ENCODE measurements around the gene MSANTD1.

Gene MSANTD1

GRCh38 chr4:3218824-3219760 lies 29.9 kb upstream of the MSANTD1 start:
- Histone ChIP-seq H3K27ac (ENCODE audit: low read length) (no peak overlapping the region), H3K36me3 (ENCODE audit: control insufficient read depth in 1 of 2, insufficient read depth in 2 of 2, low read length in 2 of 2) (peaks cover 84 to 89% of the 10 kb centered on the region in 2 donors)

GRCh38 chr4:3219761-3220475 lies 29.0 kb upstream of the MSANTD1 start:
- Histone ChIP-seq H3K36me3 (ENCODE audit: control insufficient read depth in 1 of 2, insufficient read depth in 2 of 2, low read length in 2 of 2) (peaks cover 84 to 93% of the 10 kb centered on the region in 2 donors), H3K27me3 (ENCODE audit: low read depth, low read length) (no peaks in the 10 kb centered on the region), H3K4me1 (ENCODE audit: control insufficient read depth in 1 of 2, insufficient read depth in 2 of 2, low read length in 2 of 2) (no peaks in the 10 kb centered on the region), H3K27ac (ENCODE audit: low read length) (no peak overlapping the region), H3K4me3 (ENCODE audit: low read depth in 1 of 2, low read length in 2 of 2) (no peak overlapping the region), H3K9me3 (ENCODE audit: control insufficient read depth in 1 of 2, low read length in 2 of 2) (no peaks in the 10 kb centered on the region)

More at GRCh38 chr4:3218824-3219760, 29.9 kb upstream of the MSANTD1 start:
- Histone ChIP-seq H3K4me1 (ENCODE audit: control insufficient read depth in 1 of 2, insufficient read depth in 2 of 2, low read length in 2 of 2) (no peaks in the 10 kb centered on the region), H3K27me3 (ENCODE audit: low read depth, low read length) (no peaks in the 10 kb centered on the region), H3K4me3 (ENCODE audit: low read depth in 1 of 2, low read length in 2 of 2) (no peak overlapping the region), H3K9me3 (ENCODE audit: control insufficient read depth in 1 of 2, low read length in 2 of 2) (no peaks in the 10 kb centered on the region)

GRCh38 chr4:3220476-3221183 lies 28.3 kb upstream of the MSANTD1 start:
- Histone ChIP-seq H3K9me3 (ENCODE audit: control insufficient read depth in 1 of 2, low read length in 2 of 2) (no peaks in the 10 kb centered on the region), H3K4me3 (ENCODE audit: low read depth in 1 of 2, low read length in 2 of 2) (no peak overlapping the region), H3K36me3 (ENCODE audit: control insufficient read depth in 1 of 2, insufficient read depth in 2 of 2, low read length in 2 of 2) (peaks cover 76 to 93% of the 10 kb centered on the region in 2 donors), H3K27ac (ENCODE audit: low read length) (no peak overlapping the region), H3K4me1 (ENCODE audit: control insufficient read depth in 1 of 2, insufficient read depth in 2 of 2, low read length in 2 of 2) (no peaks in the 10 kb centered on the region), H3K27me3 (ENCODE audit: low read depth, low read length) (no peaks in the 10 kb centered on the region)

- H3K27me3 ChIP-seq (ENCODE audit: low read depth, low read length): no peaks in the 10 kb centered on the region
- no peak overlapping the region for H3K27ac ChIP-seq (ENCODE audit: low read length)
- no peaks in the 10 kb centered on the region for H3K9me3 ChIP-seq (ENCODE audit: control insufficient read depth in 1 of 2, low read length in 2 of 2)
- peaks cover 0 to 2% of the 10 kb centered on the region in 2 donors for H3K4me1 ChIP-seq (ENCODE audit: control insufficient read depth in 1 of 2, insufficient read depth in 2 of 2, low read length in 2 of 2)
- H3K36me3 ChIP-seq (ENCODE audit: control insufficient read depth in 1 of 2, insufficient read depth in 2 of 2, low read length in 2 of 2): peaks cover 71 to 93% of the 10 kb centered on the region in 2 donors
- no peak overlapping the region for H3K4me3 ChIP-seq (ENCODE audit: low read depth in 1 of 2, low read length in 2 of 2)
Observed at GRCh38 chr4:3221184-3221494, 27.8 kb upstream of the MSANTD1 start.

- H3K36me3 ChIP-seq (ENCODE audit: control insufficient read depth in 1 of 2, insufficient read depth in 2 of 2, low read length in 2 of 2): peaks cover 73 to 88% of the 10 kb centered on the region in 2 donors
- peaks cover 6 to 7% of the 10 kb centered on the region in 2 donors for H3K4me1 ChIP-seq (ENCODE audit: control insufficient read depth in 1 of 2, insufficient read depth in 2 of 2, low read length in 2 of 2)
- H3K4me3 ChIP-seq (ENCODE audit: low read depth in 1 of 2, low read length in 2 of 2): no peak overlapping the region
- no peaks in the 10 kb centered on the region for H3K27me3 ChIP-seq (ENCODE audit: low read depth, low read length)
- H3K27ac ChIP-seq (ENCODE audit: low read length): no peak overlapping the region
- no peaks in the 10 kb centered on the region for H3K9me3 ChIP-seq (ENCODE audit: control insufficient read depth in 1 of 2, low read length in 2 of 2)
Observed at GRCh38 chr4:3221996-3222395, 27.0 kb upstream of the MSANTD1 start.

- H3K9me3 ChIP-seq (ENCODE audit: control insufficient read depth in 1 of 2, low read length in 2 of 2): no peaks in the 10 kb centered on the region
- H3K27me3 ChIP-seq (ENCODE audit: low read depth, low read length): no peaks in the 10 kb centered on the region
- no peak overlapping the region for H3K4me3 ChIP-seq (ENCODE audit: low read depth in 1 of 2, low read length in 2 of 2)
- H3K27ac ChIP-seq (ENCODE audit: low read length): no peak overlapping the region
- H3K4me1 ChIP-seq (ENCODE audit: control insufficient read depth in 1 of 2, insufficient read depth in 2 of 2, low read length in 2 of 2): peaks cover 6 to 7% of the 10 kb centered on the region in 2 donors
- peaks cover 68 to 81% of the 10 kb centered on the region in 2 donors for H3K36me3 ChIP-seq (ENCODE audit: control insufficient read depth in 1 of 2, insufficient read depth in 2 of 2, low read length in 2 of 2)
Observed at GRCh38 chr4:3223346-3223745, 25.6 kb upstream of the MSANTD1 start.

GRCh38 chr4:3223956-3224748 lies 24.8 kb upstream of the MSANTD1 start:
- Histone ChIP-seq H3K36me3 (ENCODE audit: control insufficient read depth in 1 of 2, insufficient read depth in 2 of 2, low read length in 2 of 2) (peaks cover 71 to 80% of the 10 kb centered on the region in 2 donors), H3K27me3 (ENCODE audit: low read depth, low read length) (no peaks in the 10 kb centered on the region), H3K4me1 (ENCODE audit: control insufficient read depth in 1 of 2, insufficient read depth in 2 of 2, low read length in 2 of 2) (peaks cover 6 to 7% of the 10 kb centered on the region in 2 donors), H3K9me3 (ENCODE audit: control insufficient read depth in 1 of 2, low read length in 2 of 2) (no peaks in the 10 kb centered on the region), H3K4me3 (ENCODE audit: low read depth in 1 of 2, low read length in 2 of 2) (no peak overlapping the region), H3K27ac (ENCODE audit: low read length) (no peak overlapping the region)

GRCh38 chr4:3225071-3225850 lies 23.7 kb upstream of the MSANTD1 start:
- Histone ChIP-seq H3K4me1 (ENCODE audit: control insufficient read depth in 1 of 2, insufficient read depth in 2 of 2, low read length in 2 of 2) (peaks cover 6 to 7% of the 10 kb centered on the region in 2 donors), H3K36me3 (ENCODE audit: control insufficient read depth in 1 of 2, insufficient read depth in 2 of 2, low read length in 2 of 2) (peaks cover 71 to 80% of the 10 kb centered on the region in 2 donors), H3K9me3 (ENCODE audit: control insufficient read depth in 1 of 2, low read length in 2 of 2) (no peaks in the 10 kb centered on the region), H3K27me3 (ENCODE audit: low read depth, low read length) (no peaks in the 10 kb centered on the region), H3K27ac (ENCODE audit: low read length) (no peak overlapping the region), H3K4me3 (ENCODE audit: low read depth in 1 of 2, low read length in 2 of 2) (no peak overlapping the region)

- peaks cover 71 to 80% of the 10 kb centered on the region in 2 donors for H3K36me3 ChIP-seq (ENCODE audit: control insufficient read depth in 1 of 2, insufficient read depth in 2 of 2, low read length in 2 of 2)
- H3K4me1 ChIP-seq (ENCODE audit: control insufficient read depth in 1 of 2, insufficient read depth in 2 of 2, low read length in 2 of 2): peaks cover 6 to 7% of the 10 kb centered on the region in 2 donors
- H3K27ac ChIP-seq (ENCODE audit: low read length): no peak overlapping the region
- H3K4me3 ChIP-seq (ENCODE audit: low read depth in 1 of 2, low read length in 2 of 2): no peak overlapping the region
- H3K27me3 ChIP-seq (ENCODE audit: low read depth, low read length): no peaks in the 10 kb centered on the region
- H3K9me3 ChIP-seq (ENCODE audit: control insufficient read depth in 1 of 2, low read length in 2 of 2): no peaks in the 10 kb centered on the region
Observed at GRCh38 chr4:3225936-3226335, 23.0 kb upstream of the MSANTD1 start.

GRCh38 chr4:3226467-3226866 lies 22.5 kb upstream of the MSANTD1 start:
- Histone ChIP-seq H3K9me3 (ENCODE audit: control insufficient read depth in 1 of 2, low read length in 2 of 2) (no peaks in the 10 kb centered on the region), H3K4me3 (ENCODE audit: low read depth in 1 of 2, low read length in 2 of 2) (no peak overlapping the region), H3K4me1 (ENCODE audit: control insufficient read depth in 1 of 2, insufficient read depth in 2 of 2, low read length in 2 of 2) (peaks cover 6 to 7% of the 10 kb centered on the region in 2 donors), H3K27ac (ENCODE audit: low read length) (no peak overlapping the region), H3K36me3 (ENCODE audit: control insufficient read depth in 1 of 2, insufficient read depth in 2 of 2, low read length in 2 of 2) (peaks cover 70 to 80% of the 10 kb centered on the region in 2 donors), H3K27me3 (ENCODE audit: low read depth, low read length) (no peaks in the 10 kb centered on the region)

All from muscle layer of duodenum (tissue), 2 donors.